GM18502 (cell line): Measurements from ENCODE around the gene KIF26A.

Experiments
- ATAC-seq: cut with Tn5 transposase; IDR thresholded peaks from one replicate; pipeline ENCODE4 v1.9.1; 2021; ENCODE audit warnings: mild to moderate bottlenecking; ENCODE audit not compliant: unreplicated experiment, poor library complexity

The KIF26A gene

DNA sequence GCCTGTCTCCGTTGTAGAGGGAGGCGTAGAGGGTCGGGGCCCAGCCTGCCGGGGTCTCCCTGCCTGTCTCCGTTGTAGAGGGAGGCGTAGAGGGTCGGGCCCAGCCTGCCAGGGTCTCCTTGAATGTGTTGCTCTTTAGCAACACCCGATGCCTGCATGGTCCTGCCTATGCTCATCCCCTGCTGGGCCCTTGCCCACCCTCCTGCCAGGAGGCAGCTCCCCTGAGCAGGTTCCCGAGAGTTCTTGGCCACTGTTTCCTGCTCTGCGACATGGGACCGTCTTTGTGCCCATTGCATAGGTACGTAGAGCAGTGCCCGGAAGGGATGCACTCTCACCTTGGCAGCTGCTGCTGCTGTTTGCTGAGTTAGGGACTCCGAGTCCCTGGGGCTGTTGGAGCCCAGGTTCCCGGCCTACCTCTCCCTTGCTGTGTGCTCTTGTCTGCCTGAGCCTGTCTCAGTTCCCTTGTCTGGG lies 3.3 kb downstream of the KIF26A start:
- no peak for ATAC-seq

- no peak for ATAC-seq
Measured at GRCh38 chr14:104142136-104142945, 4.0 kb downstream of the KIF26A start.

DNA sequence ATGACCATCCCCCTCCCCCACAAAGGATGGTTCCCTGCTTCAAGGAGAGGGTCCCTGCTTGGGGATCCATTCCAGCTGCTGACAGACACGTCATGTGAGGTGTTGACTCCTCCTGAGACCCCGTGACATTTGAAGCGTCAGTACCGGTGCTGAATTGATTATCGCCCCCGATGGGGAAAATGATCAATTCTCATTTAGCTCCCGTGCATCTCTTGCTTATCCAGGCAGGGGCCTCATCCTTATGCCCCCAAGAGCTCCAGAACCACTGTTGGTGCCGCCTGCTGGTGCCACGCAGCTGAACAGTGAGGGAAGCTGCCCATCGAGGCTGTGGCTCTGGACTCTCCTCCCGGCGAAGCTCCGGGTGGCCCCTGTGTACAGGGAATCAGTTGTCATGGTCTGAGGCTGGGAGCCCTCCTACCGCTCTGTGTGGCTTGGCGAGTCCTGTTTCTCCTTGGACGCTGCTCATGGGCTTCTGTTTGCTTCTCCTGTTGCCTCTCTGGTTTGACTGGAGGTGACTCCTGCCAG lies 4.6 kb downstream of the KIF26A start:
- ATAC-seq: no peak

- no peak for ATAC-seq
Measured at GRCh38 chr14:104143521-104144452, 5.4 kb downstream of the KIF26A start.

DNA sequence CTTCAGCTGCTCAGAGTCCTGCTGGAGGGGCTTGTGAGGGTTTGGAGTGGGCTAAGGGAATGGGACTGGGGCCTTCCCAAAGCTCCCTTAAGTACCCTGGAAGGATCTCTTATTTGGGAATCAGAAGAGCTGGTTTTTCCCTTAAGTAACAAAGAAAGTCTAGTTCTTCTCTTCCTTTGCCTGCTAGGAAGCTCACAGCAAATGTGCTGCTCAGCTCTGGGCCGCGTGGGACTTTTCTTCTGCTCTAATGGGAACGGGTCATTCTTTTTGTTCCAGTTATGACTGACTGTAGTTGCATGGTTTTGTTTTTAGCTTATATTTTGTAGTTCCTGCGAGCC lies 6.0 kb downstream of the KIF26A start:
- ATAC-seq: no peak

GRCh38 chr14:104144911-104145825 lies 6.8 kb downstream of the KIF26A start:
- no peak for ATAC-seq

DNA sequence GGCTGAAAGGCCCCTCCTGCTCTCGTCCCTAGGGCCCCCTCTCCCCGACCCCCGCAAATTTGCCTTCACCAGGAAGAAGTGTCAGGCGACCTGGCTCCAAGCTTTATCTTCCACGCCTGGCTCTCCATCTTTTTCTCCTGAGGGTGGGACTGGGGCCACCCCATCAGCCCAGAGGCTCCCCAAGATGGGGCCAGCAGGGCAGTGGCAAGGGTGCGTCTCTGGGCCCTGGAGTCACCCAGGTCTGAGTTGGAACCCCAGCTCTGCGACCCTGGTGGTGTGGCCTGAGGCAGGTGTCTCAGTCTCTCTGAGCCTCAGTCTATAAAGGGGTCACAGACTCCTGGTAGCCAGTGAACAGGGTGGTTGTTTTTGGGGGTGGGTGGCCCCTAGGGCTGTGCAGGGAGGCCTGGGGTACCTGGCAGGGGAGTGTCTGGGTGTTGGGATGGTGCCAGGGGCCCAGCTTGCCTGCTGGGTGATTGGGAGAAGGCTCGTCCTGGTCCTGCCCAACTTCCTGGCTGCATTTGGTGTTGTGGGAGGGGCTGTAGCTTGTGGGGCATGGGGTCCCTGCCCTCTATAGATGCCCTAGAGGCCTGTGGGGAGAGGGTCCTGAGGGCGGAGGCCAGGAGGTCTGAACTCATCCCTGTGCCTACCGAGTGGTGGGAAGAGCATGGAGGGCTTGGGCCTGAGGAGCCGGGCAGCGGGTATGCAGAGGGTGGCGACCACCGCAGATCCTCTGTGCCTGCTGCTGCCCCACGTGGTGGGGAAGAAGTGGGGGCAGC lies 7.6 kb downstream of the KIF26A start:
- no peak for ATAC-seq

DNA sequence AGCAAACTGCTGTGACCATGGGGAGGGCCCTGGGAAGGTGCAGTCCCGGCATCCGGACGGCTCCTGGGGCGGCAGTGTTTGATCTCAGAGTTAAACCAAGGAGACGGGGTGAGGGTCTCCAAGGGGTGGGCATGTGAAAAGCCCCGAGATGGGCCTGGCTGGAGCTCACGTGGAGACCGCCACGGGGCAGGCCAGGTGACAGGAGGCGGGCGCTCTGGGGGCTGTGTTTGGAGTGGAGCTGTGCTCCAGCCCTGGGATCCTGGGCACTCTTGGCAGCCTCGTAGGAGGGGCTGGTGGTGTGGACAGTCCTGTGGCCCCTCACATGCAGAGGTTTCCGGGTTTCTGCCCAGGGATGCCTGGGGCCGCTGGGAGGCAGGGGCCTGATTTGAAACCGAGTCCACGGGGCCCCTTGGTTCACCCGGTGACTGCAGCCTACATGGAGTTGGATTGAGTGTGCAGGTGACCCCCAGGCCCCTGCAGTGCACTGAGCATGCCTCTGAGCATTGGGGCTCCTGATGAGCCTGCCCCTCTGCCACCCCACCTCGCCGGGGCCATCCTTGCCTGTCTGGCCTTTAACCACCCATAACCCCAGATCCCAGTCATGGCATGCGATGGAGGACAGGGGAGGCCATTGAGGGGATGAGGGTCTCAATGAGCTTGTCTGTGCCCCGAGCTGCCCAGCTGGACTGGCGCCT lies 8.4 kb downstream of the KIF26A start:
- ATAC-seq: no peak

DNA sequence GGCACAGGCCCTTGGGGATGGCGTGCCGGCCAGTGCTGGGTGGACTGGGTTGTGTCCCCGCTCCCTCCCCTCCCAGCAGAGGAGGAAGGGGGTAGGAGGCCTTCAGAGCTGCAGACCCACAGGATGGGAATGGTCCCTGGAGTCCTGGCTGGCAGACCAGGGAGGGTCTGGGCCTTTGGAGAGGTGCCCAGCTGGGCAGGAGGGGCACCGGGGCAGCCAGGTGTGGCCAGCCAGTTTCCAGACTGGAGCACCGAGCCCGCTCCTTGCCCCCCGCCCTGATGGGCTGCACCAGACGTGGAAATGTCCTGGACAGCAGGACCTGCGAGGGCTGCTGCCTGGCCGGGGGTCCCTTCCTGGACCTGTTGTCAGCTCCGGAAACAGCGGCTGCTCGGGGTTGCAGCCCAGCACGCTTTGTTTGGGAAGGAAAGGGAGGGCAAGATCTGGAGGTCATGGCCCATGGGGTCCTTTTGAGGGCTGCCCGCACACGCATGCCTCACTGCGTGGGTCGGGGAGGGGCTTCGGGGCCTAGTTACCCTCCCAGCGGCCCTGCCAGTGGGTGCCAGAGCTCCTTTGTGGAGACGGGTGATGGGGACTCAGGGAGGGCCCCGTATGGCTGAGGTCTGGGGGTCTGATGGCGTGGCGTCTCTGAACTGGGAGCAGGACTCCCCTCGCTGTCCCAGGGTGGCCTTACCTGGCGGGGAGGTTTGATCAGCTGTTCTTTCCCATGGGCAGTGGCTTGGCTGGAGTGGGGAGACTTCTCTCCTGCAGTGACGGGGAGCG lies 9.1 kb downstream of the KIF26A start:
- no peak for ATAC-seq

- ATAC-seq: no peak
Measured at GRCh38 chr14:104148433-104149277, 10.3 kb downstream of the KIF26A start.

- ATAC-seq: no peak
Measured at GRCh38 chr14:104149278-104149595, 10.8 kb downstream of the KIF26A start.

GRCh38 chr14:104149617-104150135 lies 11.3 kb downstream of the KIF26A start:
- ATAC-seq: no peak

- no peak for ATAC-seq
Measured at GRCh38 chr14:104150136-104151025, 12.0 kb downstream of the KIF26A start.

- ATAC-seq: no peak
Measured at GRCh38 chr14:104151026-104151381, 12.6 kb downstream of the KIF26A start.

GRCh38 chr14:104151566-104152245 lies 13.3 kb downstream of the KIF26A start:
- no peak for ATAC-seq

GRCh38 chr14:104152246-104152575 lies 13.8 kb downstream of the KIF26A start:
- no peak for ATAC-seq
